CD14-positive monocyte (primary cell): ENCODE data around the gene POLDIP3. TPM values are rescaled to one million over a fixed set of nuclear protein-coding genes. Genes with fewer than 3 reads are reported as not detected.

Source experiments
- DNase-seq, 3 donors: peaks; one replicate each; pipeline ENCODE4 v3.0.0-alpha.2; 2011 to 2022
- H2AFZ ChIP-seq: 2 replicates; pipeline ENCODE4 v1.6.0; 2012; ENCODE audit warnings: mild to moderate bottlenecking, low read depth, low read length, inconsistent platforms; ENCODE audit not compliant: insufficient read depth, poor library complexity, severe bottlenecking
- H3K27ac ChIP-seq, 2 donors: 1 replicate in 1 of 2; 2 replicates in 1 of 2; pipeline ENCODE4 v1.5.1; 2012 to 2013; ENCODE audit warnings: low read length in 2 of 2, control low read depth in 1 of 2, inconsistent platforms in 1 of 2, low read depth in 1 of 2, mild to moderate bottlenecking in 1 of 2
- H3K27me3 ChIP-seq, 2 donors: one replicate each; pipeline versions ENCODE4 v1.6.0 to v1.6.1; 2011 to 2013; ENCODE audit warnings: low read length in 2 of 2; ENCODE audit not compliant: control insufficient read depth in 2 of 2, insufficient read depth in 2 of 2
- H3K36me3 ChIP-seq, 2 donors: replicated peaks in 1 of 2; 1 replicate in 1 of 2; 2 replicates in 1 of 2; pipeline versions ENCODE4 v1.5.1 to v1.6.1; 2012 to 2013; ENCODE audit warnings: low read length in 2 of 2, control low read depth in 1 of 2, inconsistent platforms in 1 of 2, mild to moderate bottlenecking in 1 of 2; ENCODE audit not compliant: insufficient read depth in 2 of 2, control insufficient read depth in 1 of 2
- H3K4me1 ChIP-seq, 2 donors: 1 replicate in 1 of 2; 2 replicates in 1 of 2; pipeline versions ENCODE4 v1.5.1 to v1.6.1; 2012 to 2013; ENCODE audit warnings: low read length in 2 of 2, control low read depth in 1 of 2, inconsistent platforms in 1 of 2, mild to moderate bottlenecking in 1 of 2, moderate library complexity in 1 of 2; ENCODE audit not compliant: insufficient read depth in 2 of 2, control insufficient read depth in 1 of 2
- H3K4me2 ChIP-seq: replicated peaks from 2 replicates; pipeline ENCODE3; 2012; ENCODE audit warnings: low read length, moderate library complexity, mild to moderate bottlenecking; ENCODE audit not compliant: poor library complexity, severe bottlenecking; ENCODE audit errors: extremely low read depth
- H3K4me3 ChIP-seq, 3 experiments: fragments of 200-600 bp in 1 of 3; sonication (generic) in 1 of 3; replicated peaks in 1 of 3; 1 replicate in 2 of 3; 2 replicates in 1 of 3; pipeline ENCODE4 v1.5.1; 2011 to 2013; ENCODE audit warnings: low read length in 3 of 3, mild to moderate bottlenecking in 3 of 3, control low read depth in 2 of 3, low read depth in 2 of 3, inconsistent platforms in 1 of 3, moderate library complexity in 1 of 3
- H3K79me2 ChIP-seq: 2 replicates; pipeline ENCODE4 v1.6.0; 2012; ENCODE audit warnings: mild to moderate bottlenecking, control low read depth, inconsistent platforms, low read length, moderate library complexity; ENCODE audit not compliant: insufficient read depth
- H3K9ac ChIP-seq: 2 replicates; pipeline ENCODE4 v1.6.0; 2017; ENCODE audit warnings: low read length, mild to moderate bottlenecking; ENCODE audit not compliant: insufficient read depth, poor library complexity, severe bottlenecking
- H3K9me3 ChIP-seq, 2 donors: replicated peaks in 1 of 2; 1 replicate in 1 of 2; 2 replicates in 1 of 2; pipeline versions ENCODE4 v1.5.1 to v1.6.1; 2012 to 2013; ENCODE audit warnings: low read length in 2 of 2, control low read depth in 1 of 2; ENCODE audit not compliant: control insufficient read depth in 1 of 2, insufficient read depth in 1 of 2
- H4K20me1 ChIP-seq: 2 replicates; pipeline ENCODE4 v1.6.0; 2012; ENCODE audit warnings: mild to moderate bottlenecking, low read length, control low read depth, moderate library complexity; ENCODE audit not compliant: insufficient read depth
- H3K27ac Mint-ChIP-seq, 7 donors: one replicate each; pipeline ENCODE4 v1.8.0; 2020; ENCODE audit warnings: mild to moderate bottlenecking in 7 of 7, mixed read lengths in 7 of 7, moderate library complexity in 6 of 7, inconsistent platforms in 2 of 7
- H3K27me3 Mint-ChIP-seq, 3 donors: one replicate each; pipeline ENCODE4 v1.8.0; 2021 to 2022; ENCODE audit warnings: low read depth in 3 of 3, mild to moderate bottlenecking in 3 of 3, mixed read lengths in 3 of 3, moderate library complexity in 3 of 3, inconsistent platforms in 1 of 3
- H3K36me3 Mint-ChIP-seq, 2 donors: one replicate each; pipeline ENCODE4 v1.8.0; 2020; ENCODE audit warnings: mixed read lengths in 2 of 2, inconsistent platforms in 1 of 2, mild to moderate bottlenecking in 1 of 2
- H3K4me1 Mint-ChIP-seq: one replicate; pipeline ENCODE4 v1.8.0; 2020; ENCODE audit warnings: mild to moderate bottlenecking, mixed read lengths
- H3K4me3 Mint-ChIP-seq, 2 donors: one replicate each; pipeline ENCODE4 v1.8.0; 2020; ENCODE audit warnings: mild to moderate bottlenecking in 2 of 2, mixed read lengths in 2 of 2, moderate library complexity in 1 of 2
- H3K9me3 Mint-ChIP-seq, 7 donors: one replicate each; pipeline ENCODE4 v1.8.0; 2020 to 2022; ENCODE audit warnings: mixed read lengths in 7 of 7, mild to moderate bottlenecking in 6 of 7, moderate library complexity in 6 of 7, inconsistent platforms in 2 of 7
- CTCF ChIP-seq: fragments of 200-600 bp; IDR thresholded peaks from one replicate; pipeline ENCODE4 v1.8.0; 2022; ENCODE audit warnings: antibody characterized with exemption, mild to moderate bottlenecking
- WGBS: methylation state at CpG from one replicate; pipeline ENCODE4 v1.1.5; 2013; ENCODE audit warnings: missing lambda C conversion rate; ENCODE audit not compliant: insufficient coverage; 5-methylcytosine and 5-hydroxymethylcytosine counted together
- intact Hi-C, 2 donors: fragments of 100-400 bp; cut with micrococcal nuclease; formaldehyde crosslinking; loops; one replicate each; pipeline versions ENCODE4 v1.15.0 to v1.15.1; 2023
- polyA plus RNA-seq, 3 donors: library from polyadenylated mRNA; depleted of rRNA in 1 of 3; unstranded in 2 of 3; stranded (reverse) in 1 of 3; fragments of 300-500 nt in 2 of 3; fragments of >200 nt in 1 of 3; fragmentation: Illumina TruSeq in 2 of 3; gene quantifications; 1 replicate in 2 of 3; 2 replicates in 1 of 3; pipeline ENCODE4 v1.2.3, GENCODE V29; 2012 to 2021

The POLDIP3 gene
- polyA plus RNA-seq, 3 donors = 46.3 to 55.3 (median 53.8) TPM

DNA sequence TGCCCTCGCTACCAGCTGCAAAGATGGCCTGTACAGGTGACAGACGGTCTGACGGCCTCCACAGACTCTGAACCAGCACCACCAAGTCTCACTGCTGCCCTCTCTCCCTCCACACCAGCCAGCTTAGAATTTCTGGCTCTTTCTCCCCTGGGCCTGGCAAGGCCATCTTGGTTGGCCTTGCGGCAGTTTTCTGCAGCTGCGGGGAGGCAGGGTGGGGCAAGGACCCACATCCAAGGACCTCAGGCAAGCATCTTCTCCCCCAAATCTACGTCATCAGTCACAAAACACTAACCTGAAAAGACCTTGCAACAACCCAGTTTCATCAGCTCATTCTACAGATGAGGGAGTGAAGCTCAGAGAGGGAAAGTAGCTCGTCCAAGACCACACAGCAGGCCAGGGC, 11.7 kb upstream of the POLDIP3 start:
- H4K20me1 ChIP-seq = peaks cover under 1% of the 10 kb centered on the region
- peaks cover 0 to 2% (median 0%) of the 10 kb centered on the region in 7 donors for H3K9me3 Mint-ChIP-seq
- H3K4me1 ChIP-seq = peaks cover 10% of the 10 kb centered on the region in 2 donors
- H3K27ac ChIP-seq = no peak overlapping the region
- no peak overlapping the region for H2AFZ ChIP-seq
- peaks cover 60 to 92% of the 10 kb centered on the region in 2 donors for H3K36me3 Mint-ChIP-seq
- H3K9ac ChIP-seq = no peak overlapping the region
- no peak for TF ChIP-seq CTCF
- peaks cover 75 to 90% of the 10 kb centered on the region in 2 donors for H3K36me3 ChIP-seq
- intact Hi-C loops = no loop called here
- H3K9me3 ChIP-seq = no peaks in the 10 kb centered on the region
- no peak overlapping the region for H3K4me2 ChIP-seq
- H3K4me1 Mint-ChIP-seq = peaks cover 9% of the 10 kb centered on the region
- no peak overlapping the region for H3K4me3 ChIP-seq
- H3K79me2 ChIP-seq = no peaks in the 10 kb centered on the region
- H3K27me3 Mint-ChIP-seq = no peaks in the 10 kb centered on the region
- DNase-seq = no peak
- H3K4me3 Mint-ChIP-seq = no peak overlapping the region
- no peak overlapping the region for H3K27ac Mint-ChIP-seq
- WGBS = 97% methylated on average over 5 of the region's 7 CpGs
- H3K27me3 ChIP-seq = no peaks in the 10 kb centered on the region

GRCh38 chr22:42625416-42625815, 10.7 kb upstream of the POLDIP3 start:
- Mint-ChIP-seq H3K4me1 (peaks cover 10% of the 10 kb centered on the region), H3K27ac (peak overlapping the region in 1 of 7 donors; percentile 18), H3K4me3 (no peak overlapping the region), H3K36me3 (peaks cover 59 to 92% of the 10 kb centered on the region in 2 donors), H3K9me3 (peaks cover 0 to 2% (median 0%) of the 10 kb centered on the region in 7 donors), H3K27me3 (no peaks in the 10 kb centered on the region)
- peaks cover 65 to 87% of the 10 kb centered on the region in 2 donors for H3K36me3 ChIP-seq
- peaks cover 10% of the 10 kb centered on the region in 2 donors for H3K4me1 ChIP-seq
- H2AFZ ChIP-seq = no peak overlapping the region
- H3K27ac ChIP-seq = no peak overlapping the region
- H3K4me2 ChIP-seq = no peak overlapping the region
- no peaks in the 10 kb centered on the region for H4K20me1 ChIP-seq
- no peaks in the 10 kb centered on the region for H3K79me2 ChIP-seq
- DNase-seq = no peak
- WGBS = 83% methylated on average over 13 of the region's 15 CpGs
- H3K9ac ChIP-seq = no peak overlapping the region
- H3K4me3 ChIP-seq = no peak overlapping the region
- no peaks in the 10 kb centered on the region for H3K9me3 ChIP-seq
- no peaks in the 10 kb centered on the region for H3K27me3 ChIP-seq
- no peak for TF ChIP-seq CTCF
- intact Hi-C loops = no loop called here
